GM18505 (cell line): ENCODE data around the gene SFXN3.

Source experiments
- ATAC-seq: cut with Tn5 transposase; IDR thresholded peaks from one replicate; pipeline ENCODE4 v1.9.1; 2021; ENCODE audit not compliant: unreplicated experiment
- POLR2A ChIP-seq: IDR thresholded peaks from 4 replicates; pipeline ENCODE4 v1.6.1; 2011; ENCODE audit warnings: borderline replicate concordance; ENCODE audit not compliant: insufficient read depth, insufficient read length; ENCODE audit errors: extremely low read depth

The SFXN3 gene

GRCh38 chr10:101015582-101015973 is 15.5 kb upstream of the SFXN3 start:
- ATAC-seq: no peak
- TF ChIP-seq POLR2A: no peak

- TF ChIP-seq POLR2A: no peak
- ATAC-seq: no peak
Observed at GRCh38 chr10:101016814-101017213, 14.2 kb upstream of the SFXN3 start.

- no peak for TF ChIP-seq POLR2A
- ATAC-seq: no peak
Observed at GRCh38 chr10:101018118-101018599, 12.9 kb upstream of the SFXN3 start.

- TF ChIP-seq POLR2A: no peak
- no peak for ATAC-seq
Observed at GRCh38 chr10:101018600-101019439, 12.2 kb upstream of the SFXN3 start.

- TF ChIP-seq POLR2A: no peak
- ATAC-seq: no peak
Observed at GRCh38 chr10:101019440-101019703, 11.7 kb upstream of the SFXN3 start.

- TF ChIP-seq POLR2A: no peak
- no peak for ATAC-seq
Observed at GRCh38 chr10:101020427-101021075, 10.5 kb upstream of the SFXN3 start.

GRCh38 chr10:101021239-101021638 is 9.8 kb upstream of the SFXN3 start:
- TF ChIP-seq POLR2A: no peak
- ATAC-seq: no peak

- ATAC-seq: no peak
- TF ChIP-seq POLR2A: no peak
Observed at GRCh38 chr10:101021692-101022251, 9.3 kb upstream of the SFXN3 start.

GRCh38 chr10:101022967-101023705 is 7.9 kb upstream of the SFXN3 start:
- no peak for ATAC-seq
- TF ChIP-seq POLR2A: no peak

- ATAC-seq: no peak
- no peak for TF ChIP-seq POLR2A
Observed at GRCh38 chr10:101027106-101027720, 3.8 kb upstream of the SFXN3 start.

GRCh38 chr10:101028446-101029337 is 2.3 kb upstream of the SFXN3 start:
- no peak for ATAC-seq
- TF ChIP-seq POLR2A: no peak
